HG02852 (cell line): ENCODE data around the gene ATF5.

ENCODE experiments used
- ATAC-seq: cut with Tn5 transposase; IDR thresholded peaks from one replicate; pipeline ENCODE4 v1.9.1; 2021; ENCODE audit warnings: mild to moderate bottlenecking, moderate library complexity; ENCODE audit not compliant: unreplicated experiment

ATF5 gene

GRCh38 chr19:49971991-49972411 is 43.0 kb downstream of the ATF5 start:
- ATAC-seq = no peak

- ATAC-seq = no peak
These were observed 43.8 kb downstream of the ATF5 start for GRCh38 chr19:49972841-49973240.

DNA sequence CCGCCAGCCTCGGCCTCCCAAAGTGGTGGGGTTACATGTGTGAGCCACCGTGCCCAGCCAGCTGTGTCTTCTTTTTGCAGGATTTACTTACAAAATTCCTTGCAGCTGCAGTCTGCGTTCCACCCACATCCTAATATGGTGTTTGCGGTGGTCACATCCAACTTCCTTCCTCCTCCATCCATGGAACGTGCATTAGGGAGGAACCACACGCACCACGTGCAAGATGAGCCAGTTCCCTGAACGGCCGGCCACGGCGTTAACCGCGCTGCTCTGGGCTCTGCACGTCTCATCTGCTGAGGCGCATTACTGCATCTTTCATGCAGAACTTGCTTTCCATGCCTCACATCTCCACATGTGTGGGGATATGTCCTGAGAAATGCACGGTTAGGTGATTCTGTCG is 45.0 kb downstream of the ATF5 start:
- ATAC-seq = no peak

- ATAC-seq = no peak
These were observed 46.0 kb downstream of the ATF5 start for GRCh38 chr19:49975051-49975450.

GRCh38 chr19:49976496-49976895 is 47.5 kb downstream of the ATF5 start:
- ATAC-seq = no peak

DNA sequence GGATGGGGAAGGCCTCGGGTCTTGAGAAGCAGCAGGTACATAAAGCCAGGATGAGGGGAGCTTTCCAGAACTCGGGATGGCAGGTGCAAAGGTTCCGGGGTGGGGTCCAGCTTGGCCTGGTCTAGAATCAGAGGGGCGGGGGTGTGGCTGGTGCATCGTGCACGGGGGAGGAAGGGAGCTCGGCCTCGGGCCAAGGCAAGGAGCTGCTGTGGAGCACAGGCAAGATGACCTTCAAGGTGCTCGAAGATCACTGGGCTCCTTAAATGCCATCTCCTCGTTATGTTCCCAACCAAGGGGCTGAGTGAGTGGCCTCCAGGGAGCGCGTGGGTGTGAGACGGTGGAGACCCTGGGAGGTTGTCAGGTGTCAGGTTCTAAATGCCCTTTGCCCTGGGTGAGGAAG is 48.1 kb downstream of the ATF5 start:
- ATAC-seq = no peak

- no peak for ATAC-seq
These were observed 48.9 kb downstream of the ATF5 start for GRCh38 chr19:49977881-49978280.

DNA sequence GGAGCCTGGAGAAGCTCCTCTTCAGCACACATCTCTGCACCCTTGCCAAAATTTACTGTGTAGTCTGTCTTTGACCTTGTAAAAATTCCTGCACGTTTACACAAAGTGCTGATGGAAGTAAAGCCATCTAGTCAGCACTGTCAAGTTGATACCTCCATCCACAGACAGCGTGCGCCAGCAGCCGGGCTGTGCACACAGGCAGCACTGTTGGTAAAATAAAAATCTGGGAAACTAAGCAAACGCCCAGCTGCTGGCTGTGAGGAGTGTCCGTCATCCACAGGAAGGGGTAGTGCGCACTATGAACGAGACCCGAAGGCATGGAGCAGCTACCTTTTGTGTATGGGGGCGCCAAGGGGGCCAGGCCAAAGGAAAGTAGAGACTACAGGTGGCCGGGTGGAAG is 49.3 kb downstream of the ATF5 start:
- no peak for ATAC-seq

DNA sequence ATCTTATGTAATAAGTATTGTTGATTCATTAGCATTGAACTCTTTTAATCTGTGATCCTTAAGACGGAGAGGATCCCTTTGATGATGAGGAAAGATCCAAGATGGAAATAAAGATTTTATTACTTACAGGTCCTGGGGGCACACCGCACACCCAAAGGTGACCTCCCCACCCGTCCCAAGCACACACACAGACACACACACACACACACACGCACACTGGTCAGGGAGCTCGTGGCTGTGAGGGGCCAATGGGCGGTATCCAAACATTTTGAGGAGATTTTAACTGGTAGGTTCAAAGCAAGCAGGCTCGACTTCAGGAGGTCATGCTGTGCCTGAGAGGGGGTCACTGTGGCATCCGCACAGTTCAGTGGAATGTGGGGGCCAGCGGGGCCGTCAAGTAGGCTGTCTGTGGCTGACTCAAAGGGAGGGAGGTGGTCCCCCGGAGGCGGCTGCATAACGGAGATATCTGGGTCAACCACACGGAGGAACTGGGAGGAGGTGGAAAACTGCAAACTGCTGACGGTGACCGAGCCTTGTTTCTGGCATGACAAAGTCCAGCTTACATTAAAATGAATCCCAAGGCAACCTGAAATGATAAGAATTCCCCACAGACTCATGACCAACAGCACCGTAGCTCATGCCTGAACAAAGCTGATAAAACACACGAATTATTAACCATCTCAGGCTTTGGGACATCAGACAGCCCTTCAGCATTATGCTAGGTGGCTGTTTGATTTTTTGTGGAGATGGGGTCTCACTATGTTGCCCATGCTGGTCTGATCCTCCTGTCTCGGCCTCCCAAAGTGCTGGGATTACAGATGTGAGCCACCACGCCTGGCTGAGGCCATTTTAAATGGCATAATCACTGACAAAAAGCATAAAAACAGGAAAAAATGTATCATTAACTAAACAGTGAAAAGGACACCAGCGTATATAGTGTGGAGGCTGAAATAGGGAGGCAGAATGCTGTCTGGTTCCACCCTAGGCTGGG is 52.9 kb downstream of the ATF5 start:
- no peak for ATAC-seq
